Stomach (tissue), 4 donors: ENCODE measurements around the gene RAP1A.

ENCODE experiments used
- CTCF ChIP-seq, 7 experiments: fragments of 450-650 bp in 4 of 7; fragments of 200-600 bp in 3 of 7; sonication (generic) in 3 of 7; IDR thresholded peaks; one replicate each; pipeline ENCODE4 v1.5.1; 2016 to 2019; ENCODE audit warnings: antibody characterized with exemption in 7 of 7, control low read depth in 2 of 7, mild to moderate bottlenecking in 1 of 7
- POLR2AphosphoS5 ChIP-seq, 3 donors: sonication (generic); formaldehyde crosslinking; IDR thresholded peaks; one replicate each; pipeline ENCODE4 v1.6.1; 2016; ENCODE audit warnings: antibody characterized with exemption in 3 of 3

- TF ChIP-seq CTCF (IDR thresholded peaks at IDR 0.05) (no peak), POLR2AphosphoS5 (IDR thresholded peaks at IDR 0.05) (no peak)
Observed at GRCh38 chr1:111677604-111678003, 58.0 kb downstream of the RAP1A start.
